GM13976 (cell line): ENCODE results near the gene STOM.

Source experiments
- DNase-seq: peaks from one replicate; pipeline ENCODE4 v3.0.0; 2012; ENCODE audit warnings: low spot score
- CTCF ChIP-seq: IDR thresholded peaks from 2 replicates; pipeline ENCODE4 v1.5.1; 2012; ENCODE audit warnings: borderline replicate concordance, mild to moderate bottlenecking; ENCODE audit not compliant: insufficient read depth; ENCODE audit errors: extremely low read depth, missing control alignments, control extremely low read depth
- in situ Hi-C: fragments of 300-500 bp; cut with MboI; formaldehyde crosslinking; loops from one replicate; pipeline ENCODE4 v1.12.0; 2022; ENCODE audit warnings: low sequenced_read_pairs, mixed read lengths, inconsistent platforms; ENCODE audit not compliant: unreplicated experiment

The STOM gene

GRCh38 chr9:121298689-121299466 lies 71.2 kb downstream of the STOM start:
- in situ Hi-C loops, result no loop called here
- TF ChIP-seq CTCF, result no peak
- peak; percentile 48 for DNase-seq

- TF ChIP-seq CTCF, result no peak
- in situ Hi-C loops, result no loop called here
- DNase-seq, result no peak
These were observed 72.0 kb downstream of the STOM start for GRCh38 chr9:121298016-121298538.

- TF ChIP-seq CTCF, result no peak
- in situ Hi-C loops, result no loop called here
- DNase-seq, result no peak
These were observed 72.7 kb downstream of the STOM start for GRCh38 chr9:121297389-121297788.

- DNase-seq, result no peak
- in situ Hi-C loops, result no loop called here
- no peak for TF ChIP-seq CTCF
These were observed 73.6 kb downstream of the STOM start for GRCh38 chr9:121296213-121297127.

GRCh38 chr9:121295662-121296191 lies 74.3 kb downstream of the STOM start:
- DNase-seq, result no peak
- in situ Hi-C loops, result no loop called here
- no peak for TF ChIP-seq CTCF
